GM19099 (cell line): ENCODE measurements around the gene FAM120C.
A peak's percentile ranks its signal among the peaks of the same experiment; 100 is the strongest.

Experiments
- POLR2A ChIP-seq: IDR thresholded peaks from 3 replicates; pipeline ENCODE4 v1.6.1; 2011; ENCODE audit warnings: low read depth; ENCODE audit not compliant: insufficient read length; ENCODE audit errors: extremely low read depth

Gene FAM120C

GRCh38 chrX:54182864-54183613 is at the start of gene FAM120C:
FAM120C (minus strand) TSS chrX:54183254; CDS start chrX:54183198, 56 bp downstream.
- TF ChIP-seq POLR2A: peak; percentile 63

- TF ChIP-seq POLR2A: no peak
These were observed 47.5 kb upstream of the FAM120C start for GRCh38 chrX:54230435-54231148.

- TF ChIP-seq POLR2A: no peak
These were observed 40.5 kb upstream of the FAM120C start for GRCh38 chrX:54223581-54223980.

- TF ChIP-seq POLR2A: no peak
These were observed 30.5 kb upstream of the FAM120C start for GRCh38 chrX:54213603-54214002.

- no peak for TF ChIP-seq POLR2A
These were observed 25.5 kb upstream of the FAM120C start for GRCh38 chrX:54208531-54208930.

GRCh38 chrX:54198262-54198661 is 15.2 kb upstream of the FAM120C start:
- TF ChIP-seq POLR2A: no peak

- TF ChIP-seq POLR2A: peak; percentile 33
These were observed 12.0 kb upstream of the FAM120C start for GRCh38 chrX:54194982-54195588.

- no peak for TF ChIP-seq POLR2A
These were observed 10.2 kb upstream of the FAM120C start for GRCh38 chrX:54193085-54193821.

GRCh38 chrX:54184474-54184873 is 1.4 kb upstream of the FAM120C start:
- TF ChIP-seq POLR2A: no peak

GRCh38 chrX:54182194-54182863 is 725 bp downstream of the FAM120C start:
- TF ChIP-seq POLR2A: peak; percentile 76

GRCh38 chrX:54181202-54181953 is 1.7 kb downstream of the FAM120C start:
- no peak for TF ChIP-seq POLR2A

- no peak for TF ChIP-seq POLR2A
These were observed 2.7 kb downstream of the FAM120C start for GRCh38 chrX:54180403-54180802.

- no peak for TF ChIP-seq POLR2A
These were observed 4.7 kb downstream of the FAM120C start for GRCh38 chrX:54178100-54178940.
